HepG2 (cell line): Measurements from ENCODE around the gene RSL1D1. TPM values are rescaled to one million over a fixed set of nuclear protein-coding genes. Genes with fewer than 3 reads are reported as not detected.

Source experiments
- ARID2 ChIP-seq: sonication (generic); formaldehyde crosslinking; IDR thresholded peaks from 2 replicates; pipeline ENCODE4 v1.8.1; 2022; ENCODE audit warnings: mild to moderate bottlenecking, missing genetic modification reagents, borderline replicate concordance
- GPBP1L1 ChIP-seq: sonication (generic); formaldehyde crosslinking; IDR thresholded peaks from 2 replicates; pipeline ENCODE4 v1.5.0; 2020; ENCODE audit warnings: mild to moderate bottlenecking, missing genetic modification reagents
- GPN1 ChIP-seq: sonication (generic); formaldehyde crosslinking; IDR thresholded peaks from 2 replicates; pipeline ENCODE4 v1.5.1; 2020; ENCODE audit warnings: missing genetic modification reagents, borderline replicate concordance
- KDM2A ChIP-seq: sonication (generic); formaldehyde crosslinking; IDR thresholded peaks from 2 replicates; pipeline ENCODE4 v1.4.0; 2020; ENCODE audit warnings: low read depth, missing genetic modification reagents, borderline replicate concordance
- MAF1 ChIP-seq: sonication (generic); formaldehyde crosslinking; IDR thresholded peaks from 2 replicates; pipeline ENCODE4 v1.5.0; 2020; ENCODE audit warnings: missing genetic modification reagents, borderline replicate concordance
- MLXIP ChIP-seq: sonication (generic); formaldehyde crosslinking; IDR thresholded peaks from 2 replicates; pipeline ENCODE4 v1.9.0; 2021; ENCODE audit warnings: missing genetic modification reagents, borderline replicate concordance
- NCOA1 ChIP-seq: sonication (generic); formaldehyde crosslinking; IDR thresholded peaks from 2 replicates; pipeline ENCODE4 v1.9.0; 2021; ENCODE audit warnings: missing genetic modification reagents
- RFX5 ChIP-seq: IDR thresholded peaks from 2 replicates; pipeline ENCODE4 v1.6.1; 2011; ENCODE audit warnings: low read depth, low read length, improper control_type of control experiment
- ZNF230 ChIP-seq: sonication (generic); formaldehyde crosslinking; IDR thresholded peaks from 2 replicates; pipeline ENCODE4 v1.4.0; 2020; ENCODE audit warnings: mild to moderate bottlenecking, missing genetic modification reagents
- ZNF468 ChIP-seq: sonication (generic); formaldehyde crosslinking; IDR thresholded peaks from 2 replicates; pipeline ENCODE4 v1.8.0; 2022; ENCODE audit warnings: mild to moderate bottlenecking, moderate library complexity, missing genetic modification reagents
- ZNF557 ChIP-seq: sonication (generic); formaldehyde crosslinking; IDR thresholded peaks from 2 replicates; pipeline ENCODE4 v1.4.0; 2020; ENCODE audit warnings: missing genetic modification reagents
- ZNF674 ChIP-seq: sonication (generic); formaldehyde crosslinking; IDR thresholded peaks from 2 replicates; pipeline ENCODE4 v1.5.0; 2020; ENCODE audit warnings: low read depth, mild to moderate bottlenecking, missing genetic modification reagents
- polyA plus RNA-seq, 8 experiments: library from polyadenylated mRNA; depleted of rRNA in 3 of 8; stranded (reverse) in 7 of 8; unstranded in 1 of 8; fragments of >200 nt; fragmentation: Illumina TruSeq in 4 of 8; extraction: Trizol in 4 of 8; gene quantifications; 2 replicates each; pipeline versions ENCODE4 v1.2.1 to v1.2.3, GENCODE V29; 2011 to 2016; ENCODE audit warnings: low read depth in 4 of 8, missing spikeins in 1 of 8, mixed read lengths in 1 of 8; ENCODE audit not compliant: insufficient read depth in 1 of 8
- total RNA-seq, 5 experiments: library from RNA; depleted of rRNA; stranded (reverse); fragments of >200 nt; fragmentation: Illumina TruSeq; extraction: Trizol; gene quantifications; 2 replicates each; pipeline ENCODE4 v1.2.3, GENCODE V29; 2016; ENCODE audit warnings: low read depth in 1 of 5
- TF ChIP-seq, protein P1 (sequence below): sonication (generic); formaldehyde crosslinking; IDR thresholded peaks from 2 replicates; pipeline ENCODE4 v1.4.0; 2020; ENCODE audit warnings: missing genetic modification reagents, borderline replicate concordance
- TF ChIP-seq, protein P2 (sequence below): sonication (generic); formaldehyde crosslinking; IDR thresholded peaks from 2 replicates; pipeline ENCODE4 v1.4.0; 2020; ENCODE audit warnings: missing genetic modification reagents
- TF ChIP-seq, protein P3 (sequence below): sonication (generic); formaldehyde crosslinking; IDR thresholded peaks from 2 replicates; pipeline ENCODE4 v1.5.0; 2020; ENCODE audit warnings: mild to moderate bottlenecking, missing genetic modification reagents

RSL1D1 gene
- total and polyA plus RNA-seq, 2 of the 13 experiments (the other 11 are each of a cell fraction or from before 2014, with no cell fraction given): 187 to 343 TPM

DNA sequence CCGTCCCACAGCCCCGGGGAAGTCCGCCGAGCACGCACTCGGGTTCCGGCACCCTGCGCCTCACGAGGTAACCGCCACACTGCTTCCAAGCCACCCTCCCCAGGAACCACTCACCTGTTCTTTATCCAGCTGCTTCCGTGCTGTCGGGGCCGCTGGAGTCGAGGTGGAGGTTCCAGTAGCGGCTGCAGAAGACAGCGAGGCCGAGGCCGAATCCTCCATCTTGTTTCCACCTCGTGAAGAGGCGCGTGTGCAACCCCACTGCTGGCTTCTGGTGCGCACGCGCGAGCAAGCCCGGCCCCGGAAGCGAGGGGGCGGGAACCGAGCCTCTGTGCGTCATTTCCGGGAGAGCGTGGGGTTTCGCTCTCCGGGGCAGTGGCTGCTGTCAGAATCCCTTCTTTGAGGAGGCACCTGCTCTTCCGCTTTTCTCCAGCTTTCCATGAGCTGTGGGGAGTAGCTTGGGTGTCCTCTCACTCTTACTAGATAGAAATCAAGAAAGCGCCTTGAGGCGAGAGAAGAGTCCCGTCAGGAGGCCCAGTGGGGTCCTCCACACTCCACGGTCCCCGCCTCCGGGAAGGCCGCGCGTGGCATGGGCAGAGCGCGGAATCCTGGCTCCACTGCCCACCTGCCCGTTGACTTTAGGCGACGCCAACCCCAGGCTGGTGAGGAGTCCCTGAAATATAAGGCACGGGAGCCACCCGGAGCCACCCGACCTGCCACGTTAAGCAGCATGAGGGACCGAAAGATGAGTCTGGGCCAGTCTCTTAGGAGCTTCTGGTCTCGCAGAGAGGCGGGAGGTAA is at the start of gene RSL1D1 (continued):
- TF ChIP-seq, protein P1, sequence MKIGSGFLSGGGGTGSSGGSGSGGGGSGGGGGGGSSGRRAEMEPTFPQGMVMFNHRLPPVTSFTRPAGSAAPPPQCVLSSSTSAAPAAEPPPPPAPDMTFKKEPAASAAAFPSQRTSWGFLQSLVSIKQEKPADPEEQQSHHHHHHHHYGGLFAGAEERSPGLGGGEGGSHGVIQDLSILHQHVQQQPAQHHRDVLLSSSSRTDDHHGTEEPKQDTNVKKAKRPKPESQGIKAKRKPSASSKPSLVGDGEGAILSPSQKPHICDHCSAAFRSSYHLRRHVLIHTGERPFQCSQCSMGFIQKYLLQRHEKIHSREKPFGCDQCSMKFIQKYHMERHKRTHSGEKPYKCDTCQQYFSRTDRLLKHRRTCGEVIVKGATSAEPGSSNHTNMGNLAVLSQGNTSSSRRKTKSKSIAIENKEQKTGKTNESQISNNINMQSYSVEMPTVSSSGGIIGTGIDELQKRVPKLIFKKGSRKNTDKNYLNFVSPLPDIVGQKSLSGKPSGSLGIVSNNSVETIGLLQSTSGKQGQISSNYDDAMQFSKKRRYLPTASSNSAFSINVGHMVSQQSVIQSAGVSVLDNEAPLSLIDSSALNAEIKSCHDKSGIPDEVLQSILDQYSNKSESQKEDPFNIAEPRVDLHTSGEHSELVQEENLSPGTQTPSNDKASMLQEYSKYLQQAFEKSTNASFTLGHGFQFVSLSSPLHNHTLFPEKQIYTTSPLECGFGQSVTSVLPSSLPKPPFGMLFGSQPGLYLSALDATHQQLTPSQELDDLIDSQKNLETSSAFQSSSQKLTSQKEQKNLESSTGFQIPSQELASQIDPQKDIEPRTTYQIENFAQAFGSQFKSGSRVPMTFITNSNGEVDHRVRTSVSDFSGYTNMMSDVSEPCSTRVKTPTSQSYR (CRISPR knock-in tag): no peak
- peak; percentile 98 for TF ChIP-seq ZNF230
- peak; percentile 96; the same call in 1 of the 2 replicates for TF ChIP-seq ZNF468 (CRISPR knock-in tag)
- no peak for TF ChIP-seq RFX5
- TF ChIP-seq MAF1 (CRISPR knock-in tag): 0 out of 2 replicates have a peak, but pooled peaks have one; percentile 51
- 0 out of 2 replicates have a peak, but pooled peaks have one; percentile 79 for TF ChIP-seq GPN1 (CRISPR knock-in tag)
- TF ChIP-seq, protein P2, sequence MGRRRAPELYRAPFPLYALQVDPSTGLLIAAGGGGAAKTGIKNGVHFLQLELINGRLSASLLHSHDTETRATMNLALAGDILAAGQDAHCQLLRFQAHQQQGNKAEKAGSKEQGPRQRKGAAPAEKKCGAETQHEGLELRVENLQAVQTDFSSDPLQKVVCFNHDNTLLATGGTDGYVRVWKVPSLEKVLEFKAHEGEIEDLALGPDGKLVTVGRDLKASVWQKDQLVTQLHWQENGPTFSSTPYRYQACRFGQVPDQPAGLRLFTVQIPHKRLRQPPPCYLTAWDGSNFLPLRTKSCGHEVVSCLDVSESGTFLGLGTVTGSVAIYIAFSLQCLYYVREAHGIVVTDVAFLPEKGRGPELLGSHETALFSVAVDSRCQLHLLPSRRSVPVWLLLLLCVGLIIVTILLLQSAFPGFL (CRISPR knock-in tag): 0 out of 2 replicates have a peak, but pooled peaks have one; percentile 12
- peak; percentile 83; the same call in 1 of the 2 replicates for TF ChIP-seq NCOA1 (CRISPR knock-in tag)
- TF ChIP-seq KDM2A (CRISPR knock-in tag): peak; percentile 95
- 0 out of 2 replicates have a peak, but pooled peaks have one; percentile 5 for TF ChIP-seq MLXIP (CRISPR knock-in tag)
- no peak for TF ChIP-seq GPBP1L1 (CRISPR knock-in tag)
- TF ChIP-seq ZNF557 (CRISPR knock-in tag): peak; percentile 15; the same call in 1 of the 2 replicates
- TF ChIP-seq, protein P3, sequence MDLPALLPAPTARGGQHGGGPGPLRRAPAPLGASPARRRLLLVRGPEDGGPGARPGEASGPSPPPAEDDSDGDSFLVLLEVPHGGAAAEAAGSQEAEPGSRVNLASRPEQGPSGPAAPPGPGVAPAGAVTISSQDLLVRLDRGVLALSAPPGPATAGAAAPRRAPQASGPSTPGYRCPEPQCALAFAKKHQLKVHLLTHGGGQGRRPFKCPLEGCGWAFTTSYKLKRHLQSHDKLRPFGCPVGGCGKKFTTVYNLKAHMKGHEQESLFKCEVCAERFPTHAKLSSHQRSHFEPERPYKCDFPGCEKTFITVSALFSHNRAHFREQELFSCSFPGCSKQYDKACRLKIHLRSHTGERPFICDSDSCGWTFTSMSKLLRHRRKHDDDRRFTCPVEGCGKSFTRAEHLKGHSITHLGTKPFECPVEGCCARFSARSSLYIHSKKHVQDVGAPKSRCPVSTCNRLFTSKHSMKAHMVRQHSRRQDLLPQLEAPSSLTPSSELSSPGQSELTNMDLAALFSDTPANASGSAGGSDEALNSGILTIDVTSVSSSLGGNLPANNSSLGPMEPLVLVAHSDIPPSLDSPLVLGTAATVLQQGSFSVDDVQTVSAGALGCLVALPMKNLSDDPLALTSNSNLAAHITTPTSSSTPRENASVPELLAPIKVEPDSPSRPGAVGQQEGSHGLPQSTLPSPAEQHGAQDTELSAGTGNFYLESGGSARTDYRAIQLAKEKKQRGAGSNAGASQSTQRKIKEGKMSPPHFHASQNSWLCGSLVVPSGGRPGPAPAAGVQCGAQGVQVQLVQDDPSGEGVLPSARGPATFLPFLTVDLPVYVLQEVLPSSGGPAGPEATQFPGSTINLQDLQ: peak; percentile 69
- TF ChIP-seq ZNF674 (CRISPR knock-in tag): peak; percentile 93; the same call in 1 of the 2 replicates
- peak; percentile 97 for TF ChIP-seq ARID2
